GM21381 (cell line): ENCODE results near the gene NKAIN4.
"Not testable (repeated sequence)": the region's sequence is repeated elsewhere in the genome, so short reads cannot be mapped to it uniquely, and the experiment has no call there.

Experiments used
- ATAC-seq: cut with Tn5 transposase; IDR thresholded peaks from one replicate; pipeline ENCODE4 v1.9.1; 2021; ENCODE audit warnings: mild to moderate bottlenecking, moderate library complexity; ENCODE audit not compliant: unreplicated experiment

NKAIN4 gene

DNA sequence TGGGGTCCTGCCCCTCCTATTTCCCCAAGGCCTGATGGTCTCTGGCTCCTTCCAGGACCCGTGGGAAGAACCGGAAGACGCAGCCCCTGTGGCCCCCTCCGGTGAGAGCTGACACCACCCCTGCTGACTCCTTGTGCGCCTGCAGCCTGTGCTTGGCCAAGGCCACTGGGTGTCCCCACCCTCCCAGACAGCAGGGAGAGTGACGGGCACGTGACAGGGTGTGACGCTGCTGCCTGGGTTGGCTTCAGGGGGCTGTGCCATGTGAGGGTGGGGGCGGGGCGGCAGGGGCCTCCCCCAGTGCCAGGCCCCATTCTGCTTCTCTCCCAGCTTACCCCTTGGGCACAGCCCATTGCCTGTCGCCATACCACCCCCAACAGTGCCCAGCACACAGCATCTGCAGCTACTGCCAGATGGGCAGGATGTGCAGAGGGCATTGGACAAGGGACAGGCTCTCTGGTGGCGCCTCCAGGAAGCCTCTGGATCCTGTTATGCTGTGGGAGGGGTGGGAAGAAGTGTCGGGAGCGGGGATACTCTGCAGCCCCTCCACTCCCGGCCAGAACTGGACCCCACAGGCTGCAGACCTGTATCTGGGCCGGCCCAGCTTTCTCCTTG lies 15.6 kb downstream of the NKAIN4 start:
- no peak for ATAC-seq

DNA sequence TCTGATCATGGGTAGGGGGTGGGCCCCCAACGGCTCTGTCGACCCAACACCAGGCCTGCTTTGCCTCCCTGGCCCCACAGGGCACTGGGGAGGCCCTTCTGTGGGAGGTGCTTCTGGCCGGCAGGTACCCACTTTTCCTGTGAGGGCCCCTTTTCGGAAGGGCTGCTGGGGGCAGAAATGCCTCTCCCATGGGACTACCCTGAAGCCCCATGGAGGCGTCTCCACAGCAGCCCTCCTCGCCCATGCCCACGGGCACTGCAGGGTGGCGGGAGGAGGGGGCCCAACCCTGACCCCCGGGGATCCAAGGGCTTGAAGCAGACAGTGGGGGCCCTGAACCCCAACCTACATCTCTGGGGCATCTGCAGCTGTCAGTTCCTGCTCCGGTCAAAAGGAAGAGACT lies 16.2 kb downstream of the NKAIN4 start:
- ATAC-seq, result no peak

DNA sequence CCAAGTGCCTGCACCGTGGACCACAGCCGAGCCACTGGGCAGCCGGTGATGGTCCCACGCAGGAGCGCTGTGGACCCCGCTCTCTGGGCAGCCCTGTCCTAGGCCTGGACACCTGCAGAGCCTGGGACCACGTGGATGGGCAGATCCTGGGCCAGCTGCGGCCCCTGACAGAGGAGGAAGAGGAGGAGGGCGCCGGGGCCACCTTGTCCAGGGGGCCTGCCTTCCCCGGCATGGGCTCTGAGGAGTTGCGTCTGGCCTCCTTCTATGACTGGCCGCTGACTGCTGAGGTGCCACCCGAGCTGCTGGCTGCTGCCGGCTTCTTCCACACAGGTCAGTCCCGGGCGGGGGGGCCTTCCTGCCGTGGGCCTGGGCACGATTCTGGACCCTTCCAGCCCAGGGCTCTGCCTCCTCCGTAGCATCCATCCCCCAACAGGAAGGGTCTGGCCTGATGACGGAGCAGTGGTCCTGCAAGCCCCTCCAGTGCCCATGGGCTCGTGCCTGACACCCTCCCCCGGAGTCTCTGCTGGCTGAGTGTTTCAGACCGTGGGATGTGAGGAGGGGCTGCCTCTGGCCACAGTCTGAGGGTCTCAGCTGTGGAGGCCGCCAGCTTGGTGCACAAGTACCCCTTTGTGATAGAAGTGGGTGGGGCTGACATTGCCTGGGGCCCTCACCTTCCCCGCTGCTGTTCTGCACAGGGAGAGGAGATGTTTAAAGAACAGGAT lies 18.0 kb downstream of the NKAIN4 start:
- ATAC-seq, result no peak

DNA sequence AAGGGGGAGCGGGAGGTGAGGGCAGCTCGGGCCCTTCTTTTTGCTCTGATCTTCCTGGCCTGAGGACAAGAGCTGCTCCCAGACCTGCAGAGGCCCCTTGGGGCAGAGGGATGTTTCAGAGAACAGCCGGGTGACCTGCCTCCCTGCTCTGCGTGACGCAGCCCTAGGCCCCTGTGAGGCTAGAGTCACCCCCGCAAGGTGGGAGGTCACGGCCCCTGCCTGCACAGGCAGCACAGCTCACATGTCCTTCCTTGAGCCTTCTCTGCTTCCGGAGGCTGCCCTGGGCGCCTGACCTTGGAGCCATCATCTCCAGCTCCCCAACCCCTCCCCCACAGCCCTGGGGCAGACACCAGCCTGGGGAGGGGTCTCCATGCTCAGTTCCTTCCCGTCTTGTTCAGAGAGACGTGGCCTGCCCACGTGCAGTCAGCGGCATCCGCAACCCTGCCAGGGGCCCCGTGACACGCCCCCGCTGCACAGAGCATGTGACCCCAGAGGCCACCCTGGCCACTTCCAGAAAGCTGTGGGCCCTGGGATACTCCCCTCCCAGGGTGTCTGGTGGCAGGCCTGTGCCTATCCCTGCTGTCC lies 18.8 kb downstream of the NKAIN4 start, which contains the start of gene BIRC7:
Gene BIRC7, plus strand, starts transcription at position 507 of the 585 bp plus-strand sequence. CDS start 192 bp downstream, outside the sequence.
- no peak for ATAC-seq

DNA sequence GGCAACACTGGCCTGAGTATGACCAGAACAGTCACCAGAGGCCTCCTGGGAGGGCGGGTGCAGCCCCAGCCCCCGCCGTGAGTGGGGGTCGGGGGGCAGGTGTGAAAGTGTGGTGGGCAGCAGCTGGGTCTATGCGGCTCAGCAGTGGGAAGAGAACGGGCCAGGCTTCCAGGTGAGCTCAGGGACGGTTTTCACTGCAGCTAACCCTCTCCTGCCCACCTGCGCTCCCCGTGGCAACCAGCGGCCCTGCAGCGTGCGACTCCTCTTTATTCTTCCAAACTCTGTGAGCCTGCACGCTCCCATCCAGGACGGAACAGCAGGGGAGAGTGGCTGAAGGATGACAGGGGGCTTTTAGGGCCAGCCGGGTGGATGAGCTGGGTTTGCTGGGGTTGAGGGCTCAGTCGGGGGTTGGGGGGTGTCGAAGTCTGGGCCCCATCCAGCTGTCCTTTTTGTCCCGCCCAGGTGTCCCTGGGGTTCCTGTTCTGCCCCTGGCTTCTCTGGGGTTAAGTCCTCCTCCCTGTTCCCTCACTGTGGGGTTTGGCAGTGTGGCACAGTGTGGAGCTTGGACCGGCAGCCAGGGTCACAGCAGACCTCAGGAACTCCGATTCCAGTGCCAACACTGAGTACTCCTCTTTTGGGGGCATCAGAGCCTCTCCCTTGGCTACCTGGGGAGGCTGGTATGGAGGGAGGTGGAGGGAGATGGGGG lies 19.4 kb downstream of the NKAIN4 start:
- ATAC-seq, result no peak

DNA sequence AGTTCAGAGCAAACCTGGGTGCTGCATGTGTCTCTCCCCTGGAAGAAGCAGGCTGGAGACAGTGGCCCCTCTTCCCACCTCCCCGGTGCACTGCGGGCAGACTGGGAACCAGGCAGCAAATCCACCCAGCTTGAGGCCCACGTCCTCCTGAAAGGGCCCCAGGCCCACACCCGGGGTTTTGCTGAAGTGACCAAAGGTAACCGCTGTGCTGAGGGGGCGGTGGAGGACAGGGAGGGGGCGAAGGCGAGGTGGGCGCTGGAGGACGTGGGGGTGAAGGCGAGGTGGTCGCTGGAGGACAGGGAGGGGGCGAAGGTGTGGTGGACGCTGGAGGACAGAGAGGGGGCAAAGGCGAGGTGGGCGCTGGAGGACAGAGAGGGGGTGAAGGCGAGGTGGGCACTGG lies 20.3 kb downstream of the NKAIN4 start:
- no peak for ATAC-seq

DNA sequence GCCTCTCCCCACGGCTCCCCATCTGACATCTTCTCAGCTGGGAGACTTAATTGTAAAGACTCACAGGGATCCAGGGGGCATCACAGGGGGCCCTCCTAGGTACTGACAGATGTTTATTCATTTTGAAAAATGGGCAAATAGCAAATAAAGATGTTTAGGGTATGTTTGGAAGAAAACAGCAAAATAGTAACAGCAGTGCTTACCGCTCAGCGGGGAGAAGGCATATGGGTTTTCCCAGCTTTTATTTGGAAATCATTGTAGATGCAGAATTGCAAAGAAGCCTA lies 21.3 kb downstream of the NKAIN4 start:
- no peak for ATAC-seq

DNA sequence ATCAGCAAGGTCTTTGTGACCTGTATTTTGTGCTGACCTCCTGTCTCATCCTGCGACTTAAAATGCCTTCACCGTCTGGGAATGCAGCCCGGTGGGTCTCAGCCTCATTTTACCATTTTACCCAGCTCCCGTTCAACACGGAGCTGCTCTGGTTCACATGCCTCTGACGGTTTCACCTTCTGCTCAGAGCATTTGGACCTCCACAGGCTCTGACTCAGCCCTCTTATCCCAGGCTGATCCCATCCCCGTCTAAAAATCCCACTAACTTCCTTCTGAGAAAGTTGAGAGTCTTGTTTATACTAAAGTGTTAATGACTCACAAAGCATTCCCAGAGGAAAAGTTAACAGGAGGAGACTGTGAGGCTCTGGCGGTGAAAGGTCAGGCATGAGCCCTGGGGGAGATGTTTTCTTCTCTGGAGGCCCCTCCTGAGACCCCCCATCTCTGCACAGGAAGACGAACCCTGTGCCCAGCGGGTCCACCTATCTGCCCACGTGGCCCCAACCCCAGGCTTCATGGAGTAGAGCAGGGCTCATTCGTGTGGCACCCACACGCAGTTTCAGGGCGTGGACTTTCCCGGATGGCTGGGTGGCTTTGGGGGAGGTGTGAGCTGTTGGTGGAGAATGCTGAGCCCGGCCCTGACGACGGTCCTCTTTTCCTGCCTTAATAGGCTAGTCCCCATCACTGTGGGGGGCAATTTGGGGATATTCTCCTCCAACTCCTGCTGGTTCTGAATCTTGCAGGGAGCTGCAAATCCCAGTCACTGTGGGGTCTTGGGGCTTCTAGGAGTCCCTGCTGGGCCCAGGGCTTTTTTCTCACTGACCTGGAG lies 21.8 kb downstream of the NKAIN4 start:
- ATAC-seq, result no peak

DNA sequence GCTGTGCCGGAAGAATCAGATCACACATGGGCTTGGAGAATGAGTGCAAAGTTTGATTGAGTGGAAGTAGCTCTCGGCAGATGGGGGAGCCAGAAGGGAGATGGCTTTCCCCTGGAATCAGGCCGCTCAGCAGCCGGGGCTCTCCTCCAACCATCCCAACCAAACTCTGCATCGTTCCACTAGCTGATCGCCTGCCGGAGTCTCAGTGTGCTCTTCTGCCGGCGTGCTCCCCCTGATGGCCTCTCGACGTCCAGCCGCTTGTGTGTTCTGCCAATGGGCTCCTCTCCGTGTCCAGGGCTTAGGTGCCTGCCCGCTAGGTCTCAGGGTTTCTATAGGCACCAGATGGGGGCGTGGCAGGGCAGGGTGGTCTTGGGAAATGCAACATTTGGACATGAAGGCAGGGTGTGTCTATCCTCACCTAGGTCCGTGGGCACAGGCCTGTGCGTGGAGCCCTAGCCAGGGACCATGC lies 23.4 kb downstream of the NKAIN4 start:
- no peak for ATAC-seq

DNA sequence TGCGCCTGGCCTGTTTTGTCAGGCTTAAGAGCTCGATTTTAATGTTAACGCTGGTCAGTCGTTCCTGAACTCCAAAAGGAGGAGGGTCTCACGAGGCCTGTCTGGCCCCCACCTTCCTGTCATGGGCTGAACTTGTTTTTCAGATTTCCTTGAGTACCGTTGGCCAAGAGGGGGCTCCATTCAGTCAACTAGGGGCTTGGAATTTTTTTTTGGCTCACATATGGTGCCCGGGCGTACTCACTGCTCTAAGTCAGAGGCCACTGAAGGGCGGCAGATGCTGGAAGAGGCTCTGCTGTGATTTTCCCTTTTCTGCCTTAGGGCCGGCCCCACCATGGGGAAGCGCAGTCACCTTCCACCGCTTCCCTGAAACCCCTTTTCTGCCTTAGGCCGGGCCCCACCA lies 25.5 kb downstream of the NKAIN4 start:
- no peak for ATAC-seq

DNA sequence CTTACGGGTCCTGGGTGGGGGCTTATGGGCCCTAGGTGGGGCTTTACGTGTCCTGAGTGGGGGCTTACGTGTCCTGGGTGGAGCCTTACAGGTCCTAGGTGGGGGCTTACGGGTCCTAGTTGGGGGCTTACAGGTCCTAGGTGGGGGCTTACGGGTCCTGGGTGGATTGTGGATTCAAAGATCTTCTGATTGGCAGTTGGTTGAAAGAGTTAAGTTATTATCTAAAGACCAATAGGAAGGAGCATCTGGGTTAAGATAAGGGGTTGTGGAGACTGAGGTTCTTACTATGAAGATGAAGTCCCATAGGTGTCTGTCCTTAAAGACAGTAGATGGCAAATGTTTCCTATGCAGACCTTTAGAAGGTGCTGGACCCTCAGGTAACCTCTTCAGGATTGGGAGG lies 27.0 kb downstream of the NKAIN4 start:
- ATAC-seq, result no peak

DNA sequence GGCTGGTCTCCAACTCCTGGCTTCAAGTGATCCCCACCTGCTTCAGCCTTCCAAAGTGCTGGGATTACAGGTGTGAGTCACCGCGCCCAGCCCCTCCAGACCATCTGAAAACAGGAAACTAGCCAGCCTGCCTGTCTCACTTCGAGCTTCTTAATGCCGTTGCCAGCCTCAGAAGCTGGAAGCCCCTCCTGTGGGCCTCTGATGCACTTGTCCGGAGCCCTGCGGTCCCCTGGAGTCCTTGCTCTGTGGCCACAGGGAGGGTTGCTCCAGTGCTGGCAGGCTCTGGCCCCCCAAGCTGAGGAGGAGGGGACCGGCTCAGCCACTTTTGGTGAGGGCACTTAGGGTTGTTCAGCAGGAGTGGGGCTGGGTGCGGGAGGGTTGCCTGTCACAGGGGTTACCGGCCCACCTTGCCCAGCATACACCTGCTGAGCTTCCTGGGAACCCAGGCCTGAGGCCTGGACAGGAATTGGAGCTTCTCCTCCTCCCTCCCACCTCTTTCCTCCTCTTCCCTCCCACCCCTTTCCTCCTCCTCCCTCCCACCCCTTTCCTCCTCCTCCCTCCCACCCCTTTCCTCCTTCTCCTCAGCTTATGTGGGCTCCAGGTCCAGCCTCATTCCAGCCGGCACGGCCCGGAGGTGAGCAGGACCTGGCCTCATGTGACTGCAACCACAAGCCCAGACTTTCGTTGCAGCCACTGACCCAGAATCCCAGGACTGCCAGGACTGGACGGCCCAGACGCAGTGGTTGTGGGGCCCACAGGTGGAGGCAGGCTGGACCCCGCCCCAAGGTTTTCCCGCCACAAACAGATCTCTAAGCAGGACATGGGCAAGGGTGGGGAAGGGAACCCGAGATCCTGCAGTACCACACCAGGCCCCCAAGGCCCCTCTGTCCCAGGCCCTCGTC lies 28.0 kb downstream of the NKAIN4 start:
- no peak for ATAC-seq

DNA sequence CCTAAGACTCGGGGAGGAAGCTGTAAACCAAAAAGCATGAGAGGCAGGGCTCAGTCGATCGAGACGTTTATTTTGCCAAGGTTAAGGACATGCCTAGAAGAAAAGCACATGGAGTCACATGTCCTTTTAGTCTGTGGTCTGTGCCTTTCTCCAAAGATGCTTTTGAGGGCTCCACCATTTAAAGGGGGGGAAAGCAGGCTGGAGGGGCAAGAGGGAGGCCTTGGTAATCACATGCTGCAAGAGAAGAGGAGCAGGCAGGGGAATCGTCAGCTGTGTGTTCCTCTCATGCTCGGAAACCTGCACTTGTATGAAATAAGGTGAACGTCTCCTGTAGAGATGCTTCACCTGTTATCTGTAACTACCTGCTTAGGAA lies 29.2 kb downstream of the NKAIN4 start:
- ATAC-seq, result no peak

DNA sequence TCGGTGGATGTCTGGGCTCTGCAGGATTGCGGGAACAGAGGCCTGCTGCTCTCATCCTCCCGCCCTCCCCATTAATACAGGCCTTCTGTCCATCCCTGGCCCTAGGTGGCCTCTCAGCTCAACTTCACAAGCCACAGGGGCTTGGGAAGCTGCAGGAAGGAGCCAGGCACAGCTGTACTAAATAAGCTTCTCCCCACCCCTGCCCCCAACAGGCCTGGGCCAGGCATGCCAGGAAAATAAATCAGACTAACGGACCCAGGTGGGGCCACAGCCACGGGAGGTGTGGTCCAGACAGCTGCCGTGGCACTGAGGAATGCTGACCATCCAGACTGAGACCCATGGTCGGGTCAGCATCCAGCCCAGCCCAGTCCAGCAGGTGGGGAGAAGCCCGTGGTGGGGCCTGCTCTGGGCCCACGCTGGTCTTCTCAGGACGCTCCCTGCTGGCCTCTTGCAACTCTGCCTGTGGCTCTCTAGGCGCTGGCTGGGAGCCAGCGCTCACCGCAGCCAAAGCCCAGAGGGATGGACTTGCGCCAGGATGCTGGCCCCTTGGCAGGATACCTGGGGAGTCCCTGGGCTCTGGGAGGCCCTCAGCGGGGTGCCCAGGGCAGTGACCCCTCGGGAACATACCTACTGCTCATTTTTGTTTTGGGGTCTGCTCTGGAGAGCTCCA lies 29.7 kb downstream of the NKAIN4 start:
- ATAC-seq, result no peak

DNA sequence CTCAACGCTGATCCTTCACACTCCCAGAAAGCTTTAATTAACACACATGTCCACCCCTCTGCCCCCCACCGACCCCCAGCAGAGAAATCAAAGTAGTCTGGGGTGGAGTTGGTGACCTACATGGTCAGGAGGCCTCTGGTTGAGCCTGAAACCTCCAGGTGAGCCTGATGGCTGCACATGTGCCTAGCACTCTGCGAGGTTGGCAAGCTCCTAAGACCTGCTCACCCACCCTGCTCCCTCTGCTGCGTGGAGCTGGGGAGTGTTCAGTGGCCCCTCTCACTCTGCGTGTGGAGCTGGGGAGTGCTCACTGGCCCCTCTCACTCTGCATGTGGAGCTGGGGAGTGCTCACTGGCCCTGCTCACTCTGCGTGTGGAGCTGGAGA lies 30.4 kb downstream of the NKAIN4 start:
- no peak for ATAC-seq

DNA sequence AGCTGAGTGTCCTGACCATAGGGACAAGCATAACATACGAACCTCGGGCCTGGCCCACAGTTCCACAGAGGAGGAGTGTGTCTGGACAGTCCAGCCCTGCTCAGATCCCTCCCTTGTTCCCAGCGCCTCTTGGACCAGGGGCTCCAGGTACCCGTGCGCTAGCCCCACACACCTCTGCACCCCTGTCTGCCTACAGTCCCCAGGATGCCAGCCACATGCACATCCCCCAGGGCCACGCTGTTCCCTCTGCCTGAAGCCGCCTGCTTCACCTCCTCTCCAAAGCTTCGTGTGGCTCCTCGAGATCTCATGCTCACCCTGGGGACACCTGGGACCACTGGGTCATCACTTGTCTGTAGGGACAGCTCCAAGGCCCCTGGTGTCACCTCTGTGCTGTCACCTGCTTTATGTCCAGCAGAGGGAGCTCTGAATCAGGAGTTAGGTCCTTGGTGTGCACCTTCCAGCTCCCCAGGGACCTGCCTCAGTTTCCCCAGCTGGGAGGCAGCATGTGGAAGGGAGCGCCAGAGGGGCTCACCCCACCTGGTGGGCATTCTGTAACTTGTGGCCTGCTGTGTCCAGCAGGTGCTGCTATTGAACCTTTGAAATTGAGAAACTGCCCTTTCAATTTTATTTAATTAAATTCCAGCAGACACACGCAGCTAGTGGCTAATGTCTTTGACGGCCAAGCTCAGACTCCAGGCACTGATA lies 31.0 kb downstream of the NKAIN4 start:
- no peak for ATAC-seq

DNA sequence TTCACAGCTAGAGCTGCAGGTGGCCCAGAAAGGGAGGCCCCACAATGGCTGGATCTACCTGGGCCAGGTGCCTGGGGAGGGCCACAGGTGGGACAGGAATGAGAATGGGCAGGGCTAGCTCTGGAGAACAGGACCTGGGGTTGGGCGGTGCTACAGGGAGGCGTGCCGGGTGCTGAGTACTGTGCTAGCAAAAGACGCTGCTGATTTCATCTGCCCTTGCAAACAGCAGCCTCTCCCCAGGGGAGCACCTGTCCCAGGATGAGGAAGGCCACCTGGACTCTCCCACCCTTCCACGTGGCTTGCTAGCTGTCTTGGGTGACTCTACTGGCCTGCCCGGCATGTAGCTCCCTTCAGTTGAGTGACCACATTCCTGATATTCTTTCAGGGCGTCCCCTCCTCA lies 31.7 kb downstream of the NKAIN4 start:
- ATAC-seq, result no peak

DNA sequence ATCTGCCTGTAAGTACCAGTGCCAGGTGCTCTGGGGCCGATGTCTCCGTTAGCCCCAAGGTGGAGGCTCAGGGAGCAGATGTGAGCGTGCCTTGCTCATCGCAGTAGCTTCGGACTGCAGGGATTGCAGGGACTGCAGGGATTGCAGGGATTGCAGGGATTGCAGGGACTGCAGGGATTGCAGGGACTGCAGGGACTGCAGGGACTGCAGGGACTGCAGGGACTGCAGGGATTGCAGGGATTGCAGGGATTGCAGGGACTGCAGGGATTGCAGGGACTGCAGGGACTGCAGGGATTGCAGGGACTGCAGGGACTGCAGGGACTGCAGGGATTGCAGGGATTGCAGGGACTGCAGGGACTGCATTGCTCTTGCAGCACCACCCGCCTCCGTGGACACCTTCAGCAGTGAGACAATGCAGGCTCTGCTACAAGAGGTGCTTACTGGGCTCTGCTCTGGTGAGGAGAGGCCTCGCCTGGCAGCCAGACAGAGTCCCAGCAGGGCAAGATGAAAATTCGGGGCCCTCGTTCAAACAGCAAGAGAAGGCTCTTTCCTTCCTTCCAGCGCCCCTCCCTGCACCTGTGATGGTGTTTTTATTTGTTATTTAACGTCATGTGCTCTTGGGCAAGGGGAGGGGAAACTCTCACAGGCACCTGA lies 32.7 kb downstream of the NKAIN4 start:
- not testable (repeated sequence) for ATAC-seq
